Activated CD8-positive, alpha-beta memory T cell treated with anti-CD3 and anti-CD28 coated beads for 4 hours (primary cell): ENCODE measurements around the gene AFG3L2.

ENCODE experiments used
- DNase-seq, 2 donors: peaks; one replicate each; pipeline ENCODE4 v3.0.0-alpha.2; 2020; ENCODE audit warnings: low read depth in 2 of 2

AFG3L2 gene

GRCh38 chr18:12304351-12305210 lies 72.4 kb downstream of the AFG3L2 start:
- DNase-seq: no peak

- no peak for DNase-seq
Measured at GRCh38 chr18:12302391-12303147, 74.5 kb downstream of the AFG3L2 start.

- DNase-seq: no peak
Measured at GRCh38 chr18:12301263-12302005, 75.6 kb downstream of the AFG3L2 start.

GRCh38 chr18:12299862-12300261 lies 77.2 kb downstream of the AFG3L2 start:
- DNase-seq: no peak

GRCh38 chr18:12296457-12296856 lies 80.6 kb downstream of the AFG3L2 start:
- no peak for DNase-seq

GRCh38 chr18:12296087-12296403 lies 81.0 kb downstream of the AFG3L2 start:
- no peak for DNase-seq

GRCh38 chr18:12295389-12296086 lies 81.5 kb downstream of the AFG3L2 start:
- DNase-seq: no peak

GRCh38 chr18:12293831-12294230 lies 83.2 kb downstream of the AFG3L2 start:
- DNase-seq: no peak

GRCh38 chr18:12291690-12292089 lies 85.3 kb downstream of the AFG3L2 start:
- no peak for DNase-seq

GRCh38 chr18:12291161-12291560 lies 85.9 kb downstream of the AFG3L2 start:
- no peak for DNase-seq

- no peak for DNase-seq
Measured at GRCh38 chr18:12290086-12290485, 86.9 kb downstream of the AFG3L2 start.

- no peak for DNase-seq
Measured at GRCh38 chr18:12288403-12288755, 88.6 kb downstream of the AFG3L2 start.

GRCh38 chr18:12287684-12288402 lies 89.2 kb downstream of the AFG3L2 start:
- DNase-seq: no peak

- DNase-seq: no peak
Measured at GRCh38 chr18:12287131-12287681, 89.8 kb downstream of the AFG3L2 start.

- DNase-seq: no peak
Measured at GRCh38 chr18:12283666-12284065, 93.4 kb downstream of the AFG3L2 start.

- no peak for DNase-seq
Measured at GRCh38 chr18:12283256-12283655, 93.8 kb downstream of the AFG3L2 start.

GRCh38 chr18:12282442-12283039 lies 94.5 kb downstream of the AFG3L2 start:
- no peak for DNase-seq

GRCh38 chr18:12281861-12282260 lies 95.2 kb downstream of the AFG3L2 start:
- DNase-seq: no peak

- no peak for DNase-seq
Measured at GRCh38 chr18:12279781-12280531, 97.1 kb downstream of the AFG3L2 start.
